HUES64 (cell line): Measurements from ENCODE around the gene PLEKHA5.
"Not testable (repeated sequence)": the region's sequence is repeated elsewhere in the genome, so short reads cannot be mapped to it uniquely, and the experiment has no call there.

Experiments
- H3K27ac ChIP-seq: 2 replicates; pipeline ENCODE4 v1.7.0; 2013; ENCODE audit warnings: low read depth, low read length, inconsistent platforms
- H3K27me3 ChIP-seq: 2 replicates; pipeline ENCODE4 v1.6.1; 2013; ENCODE audit warnings: mild to moderate bottlenecking, low read length; ENCODE audit not compliant: insufficient read depth
- H3K36me3 ChIP-seq: 2 replicates; pipeline ENCODE4 v1.6.1; 2013; ENCODE audit warnings: mild to moderate bottlenecking, low read length; ENCODE audit not compliant: insufficient read depth
- H3K4me1 ChIP-seq: 2 replicates; pipeline ENCODE4 v1.6.1; 2013; ENCODE audit warnings: mild to moderate bottlenecking, low read length, moderate library complexity; ENCODE audit not compliant: insufficient read depth
- H3K4me3 ChIP-seq: 2 replicates; pipeline ENCODE4 v1.5.1; 2013; ENCODE audit warnings: mild to moderate bottlenecking, low read length, moderate library complexity
- H3K9ac ChIP-seq: 2 replicates; pipeline ENCODE4 v1.6.1; 2013; ENCODE audit warnings: mild to moderate bottlenecking, low read depth, low read length
- H3K9me3 ChIP-seq: 2 replicates; pipeline ENCODE4 v1.6.1; 2013; ENCODE audit warnings: low read depth, low read length; ENCODE audit not compliant: insufficient read depth
- WGBS: fragments of 150-250, 120-280 bp; methylation state at CpG from one replicate; pipeline ENCODE4 v1.1.7; 2013; ENCODE audit warnings: missing lambda C conversion rate; 5-methylcytosine and 5-hydroxymethylcytosine counted together

The PLEKHA5 gene

DNA sequence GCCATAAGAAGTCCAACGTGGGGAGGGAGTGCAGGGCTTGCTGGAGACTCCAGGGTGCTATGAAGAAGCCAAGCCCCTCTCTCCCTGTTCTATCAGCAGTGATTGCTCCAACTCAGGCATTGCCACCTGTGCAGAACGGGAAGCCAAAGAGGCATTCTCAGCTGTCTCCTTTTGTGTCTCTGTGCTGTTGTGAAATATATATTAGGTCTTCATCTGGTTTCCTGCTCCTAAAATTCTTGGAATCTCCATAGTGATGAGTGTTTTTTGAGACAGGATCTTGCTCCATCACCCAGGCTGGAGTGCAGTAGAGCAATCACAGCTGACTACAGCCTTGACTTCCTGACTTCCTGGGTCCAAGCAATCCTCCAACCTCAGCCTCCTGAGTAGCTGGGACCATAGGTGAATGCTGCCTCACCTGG lies 258.6 kb downstream of the PLEKHA5 start:
- no peaks in the 10 kb centered on the region for H3K9me3 ChIP-seq
- 0 out of 2 replicates have a peak, but pooled peaks cover 4% of the 10 kb centered on the region for H3K36me3 ChIP-seq
- H3K27me3 ChIP-seq = no peaks in the 10 kb centered on the region
- no peaks in the 10 kb centered on the region for H3K4me1 ChIP-seq
- WGBS = 91% methylated on average over 2 of the region's 2 CpGs
- no peak overlapping the region for H3K4me3 ChIP-seq
- no peak overlapping the region for H3K27ac ChIP-seq
- H3K9ac ChIP-seq = no peak overlapping the region

- H3K9ac ChIP-seq = no peak overlapping the region
- H3K9me3 ChIP-seq = no peaks in the 10 kb centered on the region
- H3K27ac ChIP-seq = no peak overlapping the region
- 99% methylated on average over 3 of the region's 3 CpGs for WGBS
- no peak overlapping the region for H3K4me3 ChIP-seq
- H3K36me3 ChIP-seq = 0 out of 2 replicates have a peak, but pooled peaks cover 2% of the 10 kb centered on the region
- no peaks in the 10 kb centered on the region for H3K27me3 ChIP-seq
- no peaks in the 10 kb centered on the region for H3K4me1 ChIP-seq
These were observed 260.6 kb downstream of the PLEKHA5 start for GRCh38 chr12:19390051-19390598.

GRCh38 chr12:19392644-19393043 lies 263.1 kb downstream of the PLEKHA5 start:
- not testable (repeated sequence) for H3K4me3 ChIP-seq, H3K27me3 ChIP-seq, H3K9me3 ChIP-seq, H3K36me3 ChIP-seq, H3K27ac ChIP-seq, H3K4me1 ChIP-seq, H3K9ac ChIP-seq
- 93% methylated on average over 7 of the region's 8 CpGs for WGBS

DNA sequence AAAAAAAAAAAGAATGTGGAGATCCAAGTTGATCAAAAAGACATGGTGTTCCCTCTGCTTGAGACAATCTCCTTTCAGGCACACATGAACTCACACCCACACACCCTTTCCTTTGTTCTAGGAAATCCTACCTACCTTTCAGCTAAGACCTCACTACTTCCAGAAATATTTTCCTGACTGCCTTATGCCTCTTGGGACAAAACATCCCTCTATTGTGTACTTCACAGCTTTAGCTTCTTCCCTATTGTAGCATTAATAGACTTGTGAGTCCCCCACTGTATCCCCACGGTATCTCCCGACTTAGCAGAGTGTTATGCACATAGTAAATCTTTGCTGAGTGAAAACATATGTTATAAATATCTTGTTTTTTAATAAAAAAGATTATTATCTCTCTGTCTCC lies 264.9 kb downstream of the PLEKHA5 start:
- no CpG with 5 or more reads among the region's 2 CpGs for WGBS
- Histone ChIP-seq H3K4me3 (no peak overlapping the region), H3K9ac (no peak overlapping the region), H3K4me1 (no peaks in the 10 kb centered on the region), H3K27me3 (no peaks in the 10 kb centered on the region), H3K36me3 (no peaks in the 10 kb centered on the region), H3K9me3 (no peaks in the 10 kb centered on the region), H3K27ac (no peak overlapping the region)

- Histone ChIP-seq H3K27me3 (no peaks in the 10 kb centered on the region), H3K36me3 (no peaks in the 10 kb centered on the region), H3K4me3 (no peak overlapping the region), H3K9me3 (no peaks in the 10 kb centered on the region), H3K27ac (no peak overlapping the region), H3K4me1 (no peaks in the 10 kb centered on the region), H3K9ac (no peak overlapping the region)
- over 99% methylated on average over 4 of the region's 4 CpGs for WGBS
These were observed 268.0 kb downstream of the PLEKHA5 start for GRCh38 chr12:19397534-19397933.

- no peaks in the 10 kb centered on the region for H3K4me1 ChIP-seq
- WGBS = 97% methylated on average over 5 of the region's 6 CpGs
- no peaks in the 10 kb centered on the region for H3K27me3 ChIP-seq
- H3K36me3 ChIP-seq = no peaks in the 10 kb centered on the region
- no peak overlapping the region for H3K27ac ChIP-seq
- H3K9ac ChIP-seq = no peak overlapping the region
- H3K4me3 ChIP-seq = no peak overlapping the region
- no peaks in the 10 kb centered on the region for H3K9me3 ChIP-seq
These were observed 269.1 kb downstream of the PLEKHA5 start for GRCh38 chr12:19398376-19399363.

GRCh38 chr12:19400649-19401285 lies 271.2 kb downstream of the PLEKHA5 start:
- not testable (repeated sequence) for H3K27ac ChIP-seq, H3K4me1 ChIP-seq, H3K27me3 ChIP-seq, H3K4me3 ChIP-seq, H3K36me3 ChIP-seq, H3K9me3 ChIP-seq
- 95% methylated on average over 8 of the region's 9 CpGs for WGBS
- 0 out of 2 replicates have a peak overlapping the region, but pooled peaks have one; percentile 26 for H3K9ac ChIP-seq

DNA sequence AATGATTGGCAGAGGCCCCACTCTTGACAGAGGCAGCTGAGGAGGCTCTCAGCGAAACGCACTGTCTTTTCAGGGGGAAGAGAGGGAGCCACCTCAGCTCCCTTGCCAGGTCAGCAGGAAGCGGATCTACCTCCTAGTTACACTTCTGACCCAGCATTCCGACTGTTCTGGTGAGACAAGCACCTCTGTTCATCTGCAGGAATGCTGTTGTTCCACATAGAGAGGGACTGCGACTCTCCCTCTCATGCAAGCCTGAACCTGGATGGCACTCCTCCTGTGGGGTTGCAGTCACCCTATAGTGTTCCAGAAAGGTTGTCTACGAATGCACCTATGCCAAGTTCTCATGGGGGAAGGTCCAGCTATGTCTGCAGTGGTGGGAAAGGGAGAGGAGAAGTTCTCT lies 272.7 kb downstream of the PLEKHA5 start:
- no peaks in the 10 kb centered on the region for H3K4me1 ChIP-seq
- no peak overlapping the region for H3K9ac ChIP-seq
- H3K36me3 ChIP-seq = no peaks in the 10 kb centered on the region
- H3K27me3 ChIP-seq = no peaks in the 10 kb centered on the region
- 88% methylated on average over 6 of the region's 6 CpGs for WGBS
- H3K9me3 ChIP-seq = no peaks in the 10 kb centered on the region
- H3K4me3 ChIP-seq = no peak overlapping the region
- no peak overlapping the region for H3K27ac ChIP-seq

GRCh38 chr12:19402743-19403431 lies 273.4 kb downstream of the PLEKHA5 start:
- no peak overlapping the region for H3K4me3 ChIP-seq
- no peaks in the 10 kb centered on the region for H3K36me3 ChIP-seq
- WGBS = 89% methylated on average over 4 of the region's 4 CpGs
- no peak overlapping the region for H3K27ac ChIP-seq
- no peaks in the 10 kb centered on the region for H3K9me3 ChIP-seq
- no peaks in the 10 kb centered on the region for H3K4me1 ChIP-seq
- H3K9ac ChIP-seq = no peak overlapping the region
- H3K27me3 ChIP-seq = no peaks in the 10 kb centered on the region

- Histone ChIP-seq H3K27ac (no peak overlapping the region), H3K9me3 (no peaks in the 10 kb centered on the region), H3K4me1 (peaks cover 6% of the 10 kb centered on the region), H3K36me3 (no peaks in the 10 kb centered on the region), H3K27me3 (no peaks in the 10 kb centered on the region), H3K4me3 (no peak overlapping the region), H3K9ac (no peak overlapping the region)
- 93% methylated on average over 16 of the region's 16 CpGs for WGBS
These were observed 274.8 kb downstream of the PLEKHA5 start for GRCh38 chr12:19404242-19404880.
